Measurements from ENCODE around the gene ADIG.

Gene ADIG

DNA sequence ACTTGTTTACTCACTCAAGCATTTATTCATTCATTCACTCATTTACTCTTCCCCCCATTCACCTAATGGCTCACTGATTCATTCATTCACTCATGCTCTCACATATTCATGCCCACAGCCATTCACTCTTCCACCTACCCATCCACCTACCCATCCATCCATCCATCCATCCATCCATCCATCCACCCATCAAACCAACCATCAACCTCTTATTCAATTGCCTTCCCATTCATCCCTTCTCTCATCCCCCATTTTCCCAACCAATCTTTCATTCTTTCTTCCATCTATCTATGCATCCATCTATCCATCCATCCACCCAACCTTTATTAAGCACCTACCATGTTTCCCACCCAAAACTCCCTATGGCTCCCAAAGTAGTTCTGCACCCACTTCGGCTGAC, 19.1 kb downstream of the ADIG start:
- FAIRE-seq = no peak
- no peak for DNase-seq (ENCODE audit: insufficient read length, low spot score)

- no peak for FAIRE-seq
Measured at GRCh38 chr20:38601216-38602184, 20.5 kb downstream of the ADIG start, which contains the start of gene ARHGAP40. Gene ARHGAP40, plus strand, starts transcription at chr20:38601809.

DNA sequence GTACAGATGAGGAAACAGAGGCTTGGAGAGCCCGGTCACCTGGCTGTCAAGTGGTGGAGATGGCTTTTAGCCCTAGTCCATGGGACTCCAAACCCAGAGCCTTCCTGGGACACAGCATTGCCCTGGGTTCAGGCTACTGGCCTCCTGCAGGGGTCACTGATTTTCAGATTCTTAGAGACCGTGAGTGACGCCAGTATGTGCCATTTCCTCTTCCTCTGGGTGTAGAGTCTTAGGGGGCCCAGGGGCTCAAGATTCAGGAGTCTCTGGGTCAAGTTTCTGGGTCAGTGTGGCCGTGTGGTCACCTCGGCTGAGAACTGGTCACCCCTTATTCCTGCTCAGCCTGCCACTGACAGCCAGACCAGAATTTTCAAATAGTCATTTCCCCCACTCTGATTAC, 21.2 kb downstream of the ADIG start:
- DNase-seq (ENCODE audit: insufficient read length, low spot score) = no peak
- FAIRE-seq = no peak

More at GRCh38 chr20:38601216-38602184, 20.5 kb downstream of the ADIG start, which contains the start of gene ARHGAP40:
- peak; percentile 38 for DNase-seq (ENCODE audit: insufficient read length, low spot score)

GRCh38 chr20:38603286-38603685, 22.3 kb downstream of the ADIG start:
- DNase-seq (ENCODE audit: insufficient read length, low spot score) (no peak), FAIRE-seq (no peak)

GRCh38 chr20:38604873-38605303, 23.9 kb downstream of the ADIG start:
- no peak for DNase-seq (ENCODE audit: insufficient read length, low spot score)
- no peak for FAIRE-seq

GRCh38 chr20:38607351-38607750, 26.4 kb downstream of the ADIG start:
- DNase-seq (ENCODE audit: insufficient read length, low spot score) = no peak
- FAIRE-seq = no peak

DNA sequence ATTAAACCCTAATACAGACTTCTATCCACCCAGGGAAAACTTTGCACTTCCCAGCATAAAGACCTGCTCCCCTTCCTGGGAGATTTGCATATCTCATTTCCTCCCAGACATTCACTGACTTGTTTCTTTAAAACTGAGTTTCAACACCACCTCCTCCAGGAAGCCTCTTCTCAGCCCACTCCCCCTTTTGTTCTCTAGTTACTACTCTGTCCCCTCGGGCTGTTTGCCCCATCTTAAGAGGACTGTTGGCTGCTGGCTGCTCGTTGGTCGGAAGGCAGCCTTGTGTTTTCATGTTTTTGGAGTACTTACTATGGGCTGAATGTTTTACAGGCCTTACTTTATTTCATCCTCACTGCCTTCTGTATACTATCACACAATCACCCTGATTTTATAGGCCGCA, 27.2 kb downstream of the ADIG start:
- FAIRE-seq (no peak), DNase-seq (ENCODE audit: insufficient read length, low spot score) (no peak)

- FAIRE-seq (no peak), DNase-seq (ENCODE audit: insufficient read length, low spot score) (no peak)
Measured at GRCh38 chr20:38609815-38610214, 28.8 kb downstream of the ADIG start.

DNA sequence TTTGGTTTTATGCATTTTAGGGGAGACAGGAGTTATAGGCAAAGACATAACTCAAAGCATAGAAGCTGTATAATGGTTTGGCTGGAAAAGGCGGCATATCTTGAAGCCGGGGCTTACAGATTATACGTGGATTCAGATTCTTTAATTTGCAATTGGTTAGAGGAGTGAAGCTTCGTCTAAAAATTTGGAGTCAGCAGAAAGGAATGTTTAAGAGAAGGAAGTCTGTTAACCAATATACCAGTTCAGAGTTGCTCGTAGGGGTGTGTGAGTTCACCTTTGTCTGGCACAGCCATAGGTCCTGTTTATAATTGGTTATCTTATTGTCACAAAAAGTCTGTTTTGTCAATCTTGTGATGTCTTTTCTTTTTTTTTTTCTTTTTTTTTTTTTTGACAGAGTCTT, 29.5 kb downstream of the ADIG start:
- FAIRE-seq = no peak
- no peak for DNase-seq (ENCODE audit: insufficient read length, low spot score)

- FAIRE-seq (no peak), DNase-seq (ENCODE audit: insufficient read length, low spot score) (no peak)
Measured at GRCh38 chr20:38612751-38613515, 31.9 kb downstream of the ADIG start.

DNA sequence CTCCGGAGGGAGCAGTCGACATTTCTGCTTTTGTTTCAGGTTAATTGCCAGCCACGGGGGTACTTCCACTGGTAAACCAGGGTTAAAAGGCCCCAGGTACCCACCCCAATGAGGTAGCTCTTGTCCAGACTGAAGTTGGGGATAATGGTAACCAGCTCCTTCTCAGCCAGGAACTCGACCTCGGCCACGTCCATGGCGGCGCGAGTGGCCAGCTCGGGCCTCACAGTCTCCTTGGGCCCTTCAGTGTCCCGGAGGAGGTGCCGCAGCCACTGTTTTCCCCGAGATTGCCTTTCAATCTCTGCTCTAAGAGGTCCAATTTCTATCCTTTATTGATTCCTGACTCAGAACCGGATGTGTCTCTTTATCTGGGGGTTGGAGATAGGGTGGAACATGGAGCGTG, 34.3 kb downstream of the ADIG start:
- FAIRE-seq (no peak), DNase-seq (ENCODE audit: insufficient read length, low spot score) (no peak)

- DNase-seq (ENCODE audit: insufficient read length, low spot score) (no peak), FAIRE-seq (no peak)
Measured at GRCh38 chr20:38616457-38616856, 35.5 kb downstream of the ADIG start.

DNA sequence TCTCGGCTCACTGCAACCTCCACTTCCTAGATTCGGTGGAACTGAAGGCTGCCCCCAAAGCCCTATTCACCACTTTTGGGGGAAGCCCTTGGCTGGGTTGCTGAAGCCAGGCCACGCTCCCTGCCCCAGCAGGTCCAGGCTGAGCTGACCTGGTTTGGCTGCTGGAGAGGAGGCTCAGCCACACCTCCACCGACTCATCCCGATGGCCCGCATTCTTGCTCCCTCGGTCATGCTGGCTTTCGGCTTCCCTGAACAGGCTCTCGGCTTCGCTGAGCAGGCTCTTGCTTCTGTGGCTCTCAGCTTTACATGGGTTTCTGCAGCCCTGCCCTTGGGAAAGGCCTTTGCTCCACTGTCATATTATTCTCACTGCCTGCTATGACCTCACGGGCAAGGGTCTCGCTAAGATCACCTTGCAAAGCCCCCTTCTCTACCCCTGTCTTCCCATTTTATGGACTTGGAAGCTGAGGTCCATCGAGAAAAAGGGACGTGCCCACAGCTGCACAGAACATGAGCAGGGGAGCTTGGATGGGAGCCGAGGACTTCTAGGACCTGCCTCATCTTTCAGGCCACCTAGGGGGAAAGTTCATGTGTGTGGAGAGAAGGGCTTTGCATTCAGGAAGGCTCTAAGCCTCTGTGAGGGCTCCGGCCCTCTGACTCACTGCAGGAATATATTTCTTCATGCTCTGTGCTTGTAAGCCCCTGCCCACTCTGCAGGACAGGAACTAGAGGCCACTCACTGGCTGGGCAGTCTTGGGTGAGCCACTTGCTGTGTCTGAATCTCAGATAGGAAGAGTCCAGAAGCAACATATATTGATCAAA, 36.2 kb downstream of the ADIG start:
- DNase-seq (ENCODE audit: insufficient read length, low spot score) (no peak), FAIRE-seq (no peak)

GRCh38 chr20:38617830-38618196, 36.8 kb downstream of the ADIG start:
- FAIRE-seq (no peak), DNase-seq (ENCODE audit: insufficient read length, low spot score) (no peak)

GRCh38 chr20:38620441-38620840, 39.4 kb downstream of the ADIG start:
- FAIRE-seq = no peak
- no peak for DNase-seq (ENCODE audit: insufficient read length, low spot score)

- no peak for DNase-seq (ENCODE audit: insufficient read length, low spot score)
- FAIRE-seq = no peak
Measured at GRCh38 chr20:38623061-38623460, 42.1 kb downstream of the ADIG start.

DNA sequence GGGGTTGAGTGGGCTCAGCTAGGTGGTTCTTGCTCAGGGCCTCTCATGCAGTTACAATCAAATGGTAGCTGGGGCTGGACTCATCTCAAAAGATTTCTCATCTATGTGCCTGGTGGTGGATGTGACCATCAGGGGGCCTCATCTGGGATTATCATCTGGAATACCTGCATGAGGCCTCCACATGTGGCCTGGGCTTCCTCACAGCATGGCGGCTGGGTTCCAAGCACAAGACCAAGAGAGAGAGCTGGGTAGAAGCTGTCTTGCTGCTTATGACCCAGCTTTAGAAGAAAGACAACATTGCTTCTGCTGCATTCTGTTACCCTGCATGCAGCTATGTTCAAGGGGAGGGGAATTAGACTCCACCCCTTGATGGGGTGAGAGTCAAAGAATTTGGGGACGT, 43.1 kb downstream of the ADIG start:
- no peak for DNase-seq (ENCODE audit: insufficient read length, low spot score)
- FAIRE-seq = no peak

DNA sequence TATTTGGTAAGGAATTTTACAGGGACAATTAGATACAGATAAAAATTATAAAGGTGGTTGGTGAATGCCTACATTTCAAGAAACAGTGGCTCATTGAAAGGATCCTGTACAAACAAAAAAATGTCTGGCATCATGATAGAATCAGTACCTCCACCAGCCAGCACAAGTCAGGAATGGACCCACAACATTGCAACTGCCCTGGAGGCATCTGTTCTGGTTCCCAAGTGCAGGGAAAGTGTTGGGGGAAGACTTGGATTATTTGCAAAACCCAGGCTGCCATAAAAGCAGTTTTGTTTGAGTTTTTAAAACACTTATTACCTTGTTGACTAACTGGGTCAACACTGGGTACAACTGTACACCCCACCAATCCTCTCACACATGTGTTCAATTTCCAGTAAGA, 44.9 kb downstream of the ADIG start:
- FAIRE-seq = no peak
- DNase-seq (ENCODE audit: insufficient read length, low spot score) = no peak

DNA sequence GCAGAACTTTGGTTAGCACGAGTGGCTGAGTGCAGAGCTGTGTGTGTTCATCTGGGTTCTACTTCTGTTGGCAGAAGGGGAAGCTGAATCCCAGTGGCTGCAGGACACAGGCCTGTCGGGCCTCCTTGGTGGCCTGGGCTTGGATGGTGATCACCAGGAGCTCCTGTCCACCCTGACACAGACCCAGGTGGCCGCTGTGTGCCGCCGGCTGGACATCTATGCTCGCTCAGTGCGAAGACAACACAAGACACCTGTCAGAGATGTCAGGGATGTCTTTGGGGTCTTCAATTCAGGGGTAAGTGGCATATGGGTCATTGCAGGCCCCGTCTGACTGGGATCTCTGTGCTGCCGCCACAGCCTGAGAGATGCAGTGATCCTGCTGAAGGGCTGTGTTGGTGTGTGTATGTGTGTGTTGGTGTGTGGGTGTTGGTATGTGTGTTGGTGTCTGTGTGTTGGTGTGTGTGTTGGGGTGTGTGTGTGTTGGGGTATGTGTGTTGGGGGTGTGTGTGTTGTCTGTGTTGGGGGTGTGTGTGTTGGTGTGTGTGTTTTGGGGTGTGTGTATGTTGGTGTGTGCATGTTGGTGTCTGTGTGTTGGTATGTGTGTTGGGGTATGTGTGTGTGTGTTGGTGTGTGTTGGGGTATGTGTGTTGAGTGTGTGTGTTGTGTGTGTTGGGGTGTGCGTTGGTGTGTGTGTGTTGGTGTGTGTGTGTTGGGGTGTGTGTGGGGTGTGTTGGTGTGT, 46.1 kb downstream of the ADIG start:
- DNase-seq (ENCODE audit: insufficient read length, low spot score) (no peak), FAIRE-seq (no peak)

Measured in GM19239 (cell line).